OCI-LY3 (cell line): ENCODE data around the gene APBB2.

Experiments
- H2AFZ ChIP-seq: fragments of 200-600, 300-600 bp; shearing (Covaris generic); 2 replicates; pipeline ENCODE4 v1.6.0; 2014; ENCODE audit warnings: antibody characterized with exemption, low read depth, low read length
- H3K27ac ChIP-seq: fragments of 200-600, 300-600 bp; sonication (generic); 2 replicates; pipeline ENCODE4 v1.5.1; 2014; ENCODE audit warnings: mild to moderate bottlenecking, low read length, moderate library complexity, mixed read lengths
- H3K27me3 ChIP-seq: fragments of 200-600, 300-600 bp; sonication (generic); 2 replicates; pipeline ENCODE4 v1.6.1; 2014; ENCODE audit warnings: low read depth, low read length, mixed read lengths
- H3K36me3 ChIP-seq: fragments of 200-600, 300-600 bp; sonication (generic); replicated peaks from 2 replicates; pipeline ENCODE3; 2014; ENCODE audit warnings: low read depth, low read length, mixed read lengths
- H3K4me1 ChIP-seq: fragments of 300-600, 200-600 bp; sonication (generic); 2 replicates; pipeline ENCODE4 v1.6.1; 2014; ENCODE audit warnings: low read length, mixed read lengths
- H3K4me2 ChIP-seq: fragments of 200-600, 300-600 bp; sonication (generic); 2 replicates; pipeline ENCODE4 v1.6.1; 2014; ENCODE audit warnings: low read length, mixed read lengths
- H3K4me3 ChIP-seq: fragments of 300-600, 200-600 bp; sonication (generic); 2 replicates; pipeline ENCODE4 v1.5.1; 2014; ENCODE audit warnings: antibody characterized with exemption, mild to moderate bottlenecking, low read length, moderate library complexity
- H3K79me2 ChIP-seq: fragments of 300-600, 200-600 bp; shearing (Covaris generic); 2 replicates; pipeline ENCODE4 v1.6.1; 2014; ENCODE audit warnings: mild to moderate bottlenecking, low read length, mixed read lengths
- H3K9ac ChIP-seq: fragments of 300-600, 200-600 bp; shearing (Covaris generic); 2 replicates; pipeline ENCODE4 v1.6.0; 2014; ENCODE audit warnings: mild to moderate bottlenecking, low read length, moderate library complexity
- H3K9me3 ChIP-seq: fragments of 200-600, 300-600 bp; shearing (Covaris generic); 2 replicates; pipeline ENCODE4 v1.6.1; 2014; ENCODE audit warnings: low read length, mixed read lengths; ENCODE audit not compliant: insufficient read depth
- H4K20me1 ChIP-seq: fragments of 200-600, 300-600 bp; sonication (generic); 2 replicates; pipeline ENCODE4 v1.6.1; 2016; ENCODE audit warnings: low read length, mixed read lengths; ENCODE audit not compliant: insufficient read depth
- EZH2phosphoT487 ChIP-seq: fragments of 200-600 bp; shearing (Covaris generic); IDR thresholded peaks from 2 replicates; pipeline ENCODE4 v1.6.1; 2018; ENCODE audit warnings: antibody characterized with exemption, mixed run types, low read depth
- TF ChIP-seq, protein P1 (sequence below): fragments of 200-600, 300-600 bp; sonication (generic); IDR thresholded peaks from 2 replicates; pipeline ENCODE4 v1.5.1; 2014; ENCODE audit warnings: antibody characterized with exemption, low read length, low read depth

APBB2 gene

DNA sequence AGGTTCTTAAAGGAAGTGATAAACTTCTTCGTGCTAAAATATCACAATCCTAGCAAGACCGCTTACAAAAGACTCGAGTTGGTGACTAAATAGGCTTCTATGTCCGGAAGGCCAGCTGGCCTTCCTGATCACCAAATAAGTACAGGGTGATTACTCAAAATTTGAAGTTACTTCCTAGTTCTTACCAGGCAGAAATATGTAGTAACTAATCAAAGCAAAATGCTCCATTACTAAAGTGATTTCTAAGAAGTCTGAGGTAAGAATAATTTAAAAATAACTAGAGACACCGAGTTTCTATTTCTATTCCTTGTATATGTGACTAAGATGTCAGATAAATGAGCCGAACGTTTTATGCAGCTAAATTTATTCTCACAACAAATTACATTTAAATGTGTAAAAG lies 402.4 kb downstream of the APBB2 start:
- Histone ChIP-seq H3K79me2 (no peaks in the 10 kb centered on the region), H3K27ac (no peak overlapping the region), H3K9me3 (no peaks in the 10 kb centered on the region), H3K36me3 (peaks cover 7% of the 10 kb centered on the region), H3K4me3 (no peak overlapping the region), H3K27me3 (no peaks in the 10 kb centered on the region), H2AFZ (no peak overlapping the region), H4K20me1 (no peaks in the 10 kb centered on the region), H3K4me2 (no peak overlapping the region), H3K4me1 (no peaks in the 10 kb centered on the region), H3K9ac (no peak overlapping the region)
- TF ChIP-seq, protein P1, sequence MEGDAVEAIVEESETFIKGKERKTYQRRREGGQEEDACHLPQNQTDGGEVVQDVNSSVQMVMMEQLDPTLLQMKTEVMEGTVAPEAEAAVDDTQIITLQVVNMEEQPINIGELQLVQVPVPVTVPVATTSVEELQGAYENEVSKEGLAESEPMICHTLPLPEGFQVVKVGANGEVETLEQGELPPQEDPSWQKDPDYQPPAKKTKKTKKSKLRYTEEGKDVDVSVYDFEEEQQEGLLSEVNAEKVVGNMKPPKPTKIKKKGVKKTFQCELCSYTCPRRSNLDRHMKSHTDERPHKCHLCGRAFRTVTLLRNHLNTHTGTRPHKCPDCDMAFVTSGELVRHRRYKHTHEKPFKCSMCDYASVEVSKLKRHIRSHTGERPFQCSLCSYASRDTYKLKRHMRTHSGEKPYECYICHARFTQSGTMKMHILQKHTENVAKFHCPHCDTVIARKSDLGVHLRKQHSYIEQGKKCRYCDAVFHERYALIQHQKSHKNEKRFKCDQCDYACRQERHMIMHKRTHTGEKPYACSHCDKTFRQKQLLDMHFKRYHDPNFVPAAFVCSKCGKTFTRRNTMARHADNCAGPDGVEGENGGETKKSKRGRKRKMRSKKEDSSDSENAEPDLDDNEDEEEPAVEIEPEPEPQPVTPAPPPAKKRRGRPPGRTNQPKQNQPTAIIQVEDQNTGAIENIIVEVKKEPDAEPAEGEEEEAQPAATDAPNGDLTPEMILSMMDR: no peak
- TF ChIP-seq EZH2phosphoT487: no peak

DNA sequence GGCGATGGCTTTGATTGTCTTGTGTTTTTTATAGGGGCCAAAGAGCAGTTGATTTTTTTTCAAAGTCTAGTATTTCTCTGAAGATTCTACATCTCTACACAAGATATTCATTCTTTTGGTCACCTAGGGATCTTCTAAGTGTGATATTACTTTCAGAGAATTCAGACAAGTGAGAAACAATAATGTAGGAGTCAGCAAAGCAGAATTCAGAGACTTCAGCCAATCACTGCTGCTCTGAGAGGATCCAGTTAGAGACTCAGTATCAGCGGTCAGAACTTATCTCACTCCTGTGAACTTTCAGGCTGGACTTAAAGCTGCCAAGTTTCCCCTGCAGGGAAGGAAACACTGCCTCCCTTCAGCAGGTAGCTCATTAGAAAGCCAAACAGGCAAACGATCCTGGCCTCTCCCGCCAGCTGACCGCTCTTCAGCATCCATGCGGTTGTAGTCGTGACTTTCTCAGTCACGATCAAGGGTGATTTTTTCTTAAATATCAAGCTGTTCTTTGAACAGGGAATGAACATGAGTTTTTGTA lies 405.4 kb downstream of the APBB2 start:
- Histone ChIP-seq H3K27ac (no peak overlapping the region), H3K4me3 (no peak overlapping the region), H2AFZ (no peak overlapping the region), H4K20me1 (no peaks in the 10 kb centered on the region), H3K9me3 (no peaks in the 10 kb centered on the region), H3K27me3 (no peaks in the 10 kb centered on the region), H3K9ac (no peak overlapping the region), H3K79me2 (no peaks in the 10 kb centered on the region), H3K4me1 (no peaks in the 10 kb centered on the region), H3K4me2 (no peak overlapping the region), H3K36me3 (no peaks in the 10 kb centered on the region)
- TF ChIP-seq, protein P1: no peak
- TF ChIP-seq EZH2phosphoT487: no peak

DNA sequence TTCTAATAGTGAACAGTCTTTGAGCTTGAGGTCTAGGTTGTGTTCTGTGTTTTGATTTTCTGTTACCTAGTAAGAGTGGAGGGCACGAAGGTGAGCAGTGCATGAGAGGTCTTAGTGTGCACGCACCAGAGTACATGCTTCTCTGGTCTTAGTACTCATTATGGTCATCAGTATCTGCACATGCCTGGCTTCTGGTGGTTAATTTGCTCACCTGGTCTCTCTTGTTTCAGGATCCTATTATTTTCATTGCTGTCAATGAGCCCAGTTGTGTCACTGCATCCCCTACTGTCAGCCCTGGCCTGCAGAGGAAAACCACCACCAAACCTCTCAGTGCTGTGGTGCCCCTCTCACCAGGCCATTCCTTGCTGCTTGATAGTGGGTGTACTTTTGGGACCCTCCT lies 409.7 kb downstream of the APBB2 start:
- Histone ChIP-seq H3K27ac (no peak overlapping the region), H3K27me3 (no peaks in the 10 kb centered on the region)

DNA sequence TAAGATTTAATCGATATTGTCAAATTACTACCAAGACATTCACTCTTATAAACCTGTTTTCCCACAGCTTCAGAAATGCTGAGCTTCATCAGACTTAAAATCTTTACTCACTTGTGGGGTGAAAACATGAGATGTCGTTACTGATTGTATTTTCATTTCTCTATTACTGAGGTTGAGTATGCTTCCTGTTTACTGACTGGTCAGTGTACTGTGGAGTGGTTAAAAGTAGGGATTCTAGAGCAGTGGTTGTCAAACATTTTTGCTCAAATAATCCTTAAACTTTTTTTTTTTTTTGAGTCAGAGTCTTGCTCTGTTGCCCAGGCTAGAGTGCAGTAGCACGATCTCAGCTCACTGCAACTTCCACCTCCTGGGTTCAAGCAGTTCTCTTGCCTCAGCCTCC lies 414.3 kb downstream of the APBB2 start:
- no peak overlapping the region for H3K9ac ChIP-seq
- H3K4me1 ChIP-seq: peaks cover 6% of the 10 kb centered on the region
- H4K20me1 ChIP-seq: no peaks in the 10 kb centered on the region
- no peak overlapping the region for H3K4me3 ChIP-seq
- no peaks in the 10 kb centered on the region for H3K79me2 ChIP-seq
- H2AFZ ChIP-seq: peak overlapping the region; percentile 70; the same call in 1 of the 2 replicates
- TF ChIP-seq, protein P1: no peak
- no peak for TF ChIP-seq EZH2phosphoT487
- H3K4me2 ChIP-seq: peak overlapping the region; percentile 55; the same call in 1 of the 2 replicates
- H3K27ac ChIP-seq: no peak overlapping the region
- H3K36me3 ChIP-seq: no peaks in the 10 kb centered on the region
- H3K27me3 ChIP-seq: no peaks in the 10 kb centered on the region
- H3K9me3 ChIP-seq: no peaks in the 10 kb centered on the region

More for the DNA sequence above, 409.7 kb downstream of the APBB2 start:
- Histone ChIP-seq H3K4me3 (no peak overlapping the region), H2AFZ (no peak overlapping the region), H3K4me1 (peaks cover 6% of the 10 kb centered on the region), H3K79me2 (no peaks in the 10 kb centered on the region), H3K9ac (no peak overlapping the region), H3K4me2 (no peak overlapping the region), H3K36me3 (no peaks in the 10 kb centered on the region), H3K9me3 (no peaks in the 10 kb centered on the region), H4K20me1 (no peaks in the 10 kb centered on the region)
- TF ChIP-seq, protein P1: no peak
- TF ChIP-seq EZH2phosphoT487: no peak
